WI38 (cell line): Measurements from ENCODE around the gene TAF6.
A peak's percentile ranks its signal among the peaks of the same experiment; 100 is the strongest.
"Not testable (repeated sequence)": the region's sequence is repeated elsewhere in the genome, so short reads cannot be mapped to it uniquely, and the experiment has no call there.

ENCODE experiments used
- H3K4me3 ChIP-seq: 2 replicates; pipeline ENCODE4 v1.5.1; 2011; ENCODE audit warnings: low read depth, mild to moderate bottlenecking, control low read depth, low read length
- TF ChIP-seq, protein P1 (sequence below): IDR thresholded peaks from 2 replicates; pipeline ENCODE4 v1.5.1; 2012; ENCODE audit warnings: low read depth, mild to moderate bottlenecking, control low read depth, low read length

Gene TAF6

GRCh38 chr7:100148225-100148558 lies 29.0 kb upstream of the TAF6 start:
- TF ChIP-seq, protein P1, sequence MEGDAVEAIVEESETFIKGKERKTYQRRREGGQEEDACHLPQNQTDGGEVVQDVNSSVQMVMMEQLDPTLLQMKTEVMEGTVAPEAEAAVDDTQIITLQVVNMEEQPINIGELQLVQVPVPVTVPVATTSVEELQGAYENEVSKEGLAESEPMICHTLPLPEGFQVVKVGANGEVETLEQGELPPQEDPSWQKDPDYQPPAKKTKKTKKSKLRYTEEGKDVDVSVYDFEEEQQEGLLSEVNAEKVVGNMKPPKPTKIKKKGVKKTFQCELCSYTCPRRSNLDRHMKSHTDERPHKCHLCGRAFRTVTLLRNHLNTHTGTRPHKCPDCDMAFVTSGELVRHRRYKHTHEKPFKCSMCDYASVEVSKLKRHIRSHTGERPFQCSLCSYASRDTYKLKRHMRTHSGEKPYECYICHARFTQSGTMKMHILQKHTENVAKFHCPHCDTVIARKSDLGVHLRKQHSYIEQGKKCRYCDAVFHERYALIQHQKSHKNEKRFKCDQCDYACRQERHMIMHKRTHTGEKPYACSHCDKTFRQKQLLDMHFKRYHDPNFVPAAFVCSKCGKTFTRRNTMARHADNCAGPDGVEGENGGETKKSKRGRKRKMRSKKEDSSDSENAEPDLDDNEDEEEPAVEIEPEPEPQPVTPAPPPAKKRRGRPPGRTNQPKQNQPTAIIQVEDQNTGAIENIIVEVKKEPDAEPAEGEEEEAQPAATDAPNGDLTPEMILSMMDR: no peak
- peak overlapping the region; percentile 32 for H3K4me3 ChIP-seq

DNA sequence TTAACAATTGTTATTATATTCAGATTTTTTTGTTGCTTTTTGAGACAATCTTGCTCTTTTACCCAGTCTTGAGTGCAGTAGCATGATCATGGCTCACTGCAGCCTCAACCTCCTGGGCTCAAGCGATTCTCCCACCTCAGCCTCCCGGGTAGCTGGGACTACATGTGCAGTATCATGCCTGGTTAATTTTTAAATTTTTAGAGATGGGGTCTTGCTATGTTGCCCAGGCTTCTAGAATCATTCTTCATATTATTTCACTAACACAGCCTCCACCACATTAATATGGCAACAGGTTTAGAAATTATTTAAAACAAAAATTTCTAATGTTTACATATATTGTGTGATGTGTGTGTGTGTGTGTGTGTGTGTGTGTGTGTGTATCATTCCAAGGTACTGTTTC lies 28.1 kb upstream of the TAF6 start:
- TF ChIP-seq, protein P1: no peak
- no peak overlapping the region for H3K4me3 ChIP-seq

DNA sequence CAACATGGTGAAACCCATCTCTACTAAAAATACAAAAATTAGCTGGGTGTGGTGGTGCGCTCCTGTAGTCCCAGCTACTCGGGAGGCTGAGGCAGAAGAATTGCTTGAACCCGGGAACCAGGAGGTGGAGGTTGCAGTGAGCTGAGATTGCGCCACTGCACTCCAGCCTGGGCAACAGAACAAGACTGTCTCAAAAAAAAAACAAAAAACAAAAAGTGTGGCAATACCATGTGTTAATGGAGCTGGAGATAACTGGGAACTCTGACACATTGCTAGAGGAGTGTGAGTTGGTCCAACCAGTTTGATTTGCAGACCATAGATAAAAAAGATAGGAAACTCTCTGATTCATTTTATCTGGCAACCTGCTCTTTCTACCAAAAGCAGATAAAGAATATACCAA lies 27.2 kb upstream of the TAF6 start:
- H3K4me3 ChIP-seq: not testable (repeated sequence)

- no peak overlapping the region for H3K4me3 ChIP-seq
- TF ChIP-seq, protein P1: no peak
These were observed 23.3 kb upstream of the TAF6 start for GRCh38 chr7:100142461-100142860.

DNA sequence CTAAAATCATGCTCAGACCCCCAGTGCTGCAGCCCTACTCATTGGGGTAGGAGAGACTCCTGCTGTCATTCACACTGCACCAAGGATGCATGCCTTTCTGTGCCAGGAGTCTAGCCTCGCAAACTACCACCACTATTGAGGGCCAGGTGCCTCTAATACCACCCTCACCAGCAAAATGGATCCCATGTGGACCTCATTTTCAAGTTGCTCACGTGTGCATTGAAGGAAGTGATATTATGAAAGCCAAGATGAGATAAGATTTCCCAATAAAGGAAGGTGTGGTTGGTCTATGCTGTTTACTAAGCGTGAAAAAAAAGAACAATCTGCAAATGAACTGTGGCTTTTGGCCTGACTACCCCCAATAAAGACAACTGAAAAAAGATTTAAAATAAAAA lies 22.4 kb upstream of the TAF6 start:
- TF ChIP-seq, protein P1: no peak
- H3K4me3 ChIP-seq: no peak overlapping the region

GRCh38 chr7:100137851-100138760 lies 18.9 kb upstream of the TAF6 start:
- TF ChIP-seq, protein P1: no peak
- H3K4me3 ChIP-seq: no peak overlapping the region

- TF ChIP-seq, protein P1: peak; percentile 91
These were observed 13.6 kb upstream of the TAF6 start for GRCh38 chr7:100132697-100133151.

DNA sequence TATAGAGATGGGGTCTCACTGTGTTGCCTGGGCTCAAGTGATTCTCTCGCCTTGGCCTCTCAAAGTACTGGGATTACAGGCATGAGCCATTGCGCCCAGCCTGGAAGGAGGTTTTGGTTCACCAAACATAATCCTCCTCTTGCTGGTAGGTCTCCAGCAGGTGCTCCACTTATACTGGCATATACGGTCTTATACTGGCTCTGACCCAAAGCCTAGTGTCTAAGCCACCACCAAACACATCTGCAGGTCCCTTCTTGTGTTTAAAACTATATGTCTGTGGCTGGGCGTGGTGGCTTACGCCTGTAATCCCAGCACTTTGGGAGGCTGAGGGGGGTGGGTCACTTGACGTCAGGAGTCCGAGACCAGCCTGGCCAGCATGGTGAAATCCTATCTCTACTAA lies 13.0 kb upstream of the TAF6 start:
- H3K4me3 ChIP-seq: no peak overlapping the region
- TF ChIP-seq, protein P1: no peak

More at GRCh38 chr7:100132697-100133151, 13.6 kb upstream of the TAF6 start:
- no peak overlapping the region for H3K4me3 ChIP-seq
